Measurements from ENCODE around the gene DGCR2.

GRCh38 chr22:19132153-19132552 lies 9.9 kb upstream of the DGCR2 start:
- TF ChIP-seq CTCF (IDR thresholded peaks at IDR 0.05; ENCODE audit: poor library complexity, severe bottlenecking) (no peak), POLR2AphosphoS5 (IDR thresholded peaks at IDR 0.05) (no peak)
